Measurements from ENCODE around the gene KCNH8. TPM values are rescaled to one million over a fixed set of nuclear protein-coding genes. Genes with fewer than 3 reads are reported as not detected.

The KCNH8 gene
- total RNA-seq, 1 experiment from 2014 or later = 1.3 TPM

GRCh38 chr3:19526071-19526470 is 377.8 kb downstream of the KCNH8 start:
- no TSS peak for BruUV-seq (replicated peaks)
- DNase-seq = no peak
- Mint-ChIP-seq H3K36me3 (ENCODE audit: insufficient read depth, unreplicated experiment) (no peaks in the 10 kb centered on the region), H3K4me1 (ENCODE audit: low read depth, unreplicated experiment) (no peaks in the 10 kb centered on the region), H3K27me3 (ENCODE audit: unreplicated experiment) (no peaks in the 10 kb centered on the region), H3K27ac (ENCODE audit: unreplicated experiment) (no peak overlapping the region), H3K4me3 (ENCODE audit: low read depth, unreplicated experiment) (no peak overlapping the region), H3K9me3 (ENCODE audit: low read depth, unreplicated experiment) (no peaks in the 10 kb centered on the region)
- intact Hi-C loops (cut with micrococcal nuclease; ENCODE audit: unreplicated experiment) = no loop called here
- CTCF ChIA-PET = no interaction called here
- TF ChIP-seq CTCF (IDR thresholded peaks at IDR 0.05; ENCODE audit: unreplicated experiment) = no peak

GRCh38 chr3:19527746-19528145 is 379.4 kb downstream of the KCNH8 start:
- TF ChIP-seq CTCF (IDR thresholded peaks at IDR 0.05; ENCODE audit: unreplicated experiment) = no peak
- Mint-ChIP-seq H3K36me3 (ENCODE audit: insufficient read depth, unreplicated experiment) (no peaks in the 10 kb centered on the region), H3K4me1 (ENCODE audit: low read depth, unreplicated experiment) (no peaks in the 10 kb centered on the region), H3K27ac (ENCODE audit: unreplicated experiment) (no peak overlapping the region), H3K4me3 (ENCODE audit: low read depth, unreplicated experiment) (no peak overlapping the region), H3K27me3 (ENCODE audit: unreplicated experiment) (no peaks in the 10 kb centered on the region), H3K9me3 (ENCODE audit: low read depth, unreplicated experiment) (no peaks in the 10 kb centered on the region)
- no TSS peak for BruUV-seq (replicated peaks)
- CTCF ChIA-PET = no interaction called here
- DNase-seq = no peak
- intact Hi-C loops (cut with micrococcal nuclease; ENCODE audit: unreplicated experiment) = no loop called here

- no peaks in the 10 kb centered on the region for H3K4me1 Mint-ChIP-seq (ENCODE audit: low read depth, unreplicated experiment)
- no peaks in the 10 kb centered on the region for H3K27me3 Mint-ChIP-seq (ENCODE audit: unreplicated experiment)
- H3K36me3 Mint-ChIP-seq (ENCODE audit: insufficient read depth, unreplicated experiment) = no peaks in the 10 kb centered on the region
- no peaks in the 10 kb centered on the region for H3K9me3 Mint-ChIP-seq (ENCODE audit: low read depth, unreplicated experiment)
- intact Hi-C loops (cut with micrococcal nuclease; ENCODE audit: unreplicated experiment) = no loop called here
- CTCF ChIA-PET = no interaction called here
- H3K27ac Mint-ChIP-seq (ENCODE audit: unreplicated experiment) = no peak overlapping the region
- BruUV-seq (replicated peaks) = no TSS peak
- no peak for TF ChIP-seq CTCF (IDR thresholded peaks at IDR 0.05; ENCODE audit: unreplicated experiment)
- no peak for DNase-seq
- H3K4me3 Mint-ChIP-seq (ENCODE audit: low read depth, unreplicated experiment) = no peak overlapping the region
Observed at GRCh38 chr3:19531426-19531825, 383.1 kb downstream of the KCNH8 start.

- BruUV-seq (replicated peaks) = no TSS peak
- peaks cover 8% of the 10 kb centered on the region for H3K27me3 Mint-ChIP-seq (ENCODE audit: unreplicated experiment)
- CTCF ChIA-PET = no interaction called here
- no peak overlapping the region for H3K4me3 Mint-ChIP-seq (ENCODE audit: low read depth, unreplicated experiment)
- intact Hi-C loops (cut with micrococcal nuclease; ENCODE audit: unreplicated experiment) = loop anchor here (10.0 kb wide), 1 partner anchor 325 kb away; no protein-coding TSS in a partner anchor
- DNase-seq = no peak
- no peak for TF ChIP-seq CTCF (IDR thresholded peaks at IDR 0.05; ENCODE audit: unreplicated experiment)
- no peaks in the 10 kb centered on the region for H3K36me3 Mint-ChIP-seq (ENCODE audit: insufficient read depth, unreplicated experiment)
- no peaks in the 10 kb centered on the region for H3K4me1 Mint-ChIP-seq (ENCODE audit: low read depth, unreplicated experiment)
- H3K9me3 Mint-ChIP-seq (ENCODE audit: low read depth, unreplicated experiment) = no peaks in the 10 kb centered on the region
- H3K27ac Mint-ChIP-seq (ENCODE audit: unreplicated experiment) = no peak overlapping the region
Observed at GRCh38 chr3:19539518-19540392, 391.4 kb downstream of the KCNH8 start.

All from Calu3 (cell line).